Heart left ventricle (tissue), 16 donors: Measurements from ENCODE around the gene RASSF1. TPM values are rescaled to one million over a fixed set of nuclear protein-coding genes. Genes with fewer than 3 reads are reported as not detected.

Source experiments
- ATAC-seq, 4 donors: fragments of 200-7000 bp; cut with Tn5 transposase; one replicate each; pipeline ENCODE4 v1.9.1; 2020 to 2022; ENCODE audit warnings: moderate library complexity in 4 of 4, mild to moderate bottlenecking in 3 of 4, moderate number of reproducible peaks in 1 of 4
- DNase-seq, 5 donors: peaks; one replicate each; pipeline ENCODE4 v3.0.0-alpha.2; 2020
- H3K27ac ChIP-seq, 12 donors: fragments of 200-600 bp; sonication (generic) in 4 of 12; one replicate each; pipeline versions ENCODE4 v1.5.0 to v1.8.0; 2016 to 2022; ENCODE audit warnings: mild to moderate bottlenecking in 2 of 12
- H3K27me3 ChIP-seq, 9 donors: fragments of 200-600 bp; sonication (generic) in 2 of 9; one replicate each; pipeline versions ENCODE4 v1.5.1 to v1.8.0; 2016 to 2022; ENCODE audit warnings: mild to moderate bottlenecking in 3 of 9
- H3K36me3 ChIP-seq, 9 donors: fragments of 200-600 bp; sonication (generic) in 2 of 9; one replicate each; pipeline versions ENCODE4 v1.5.0 to v1.8.0; 2018 to 2022; ENCODE audit warnings: mild to moderate bottlenecking in 2 of 9
- H3K4me1 ChIP-seq, 12 donors: fragments of 200-600 bp; sonication (generic) in 4 of 12; one replicate each; pipeline versions ENCODE4 v1.5.0 to v1.8.0; 2016 to 2022; ENCODE audit warnings: mild to moderate bottlenecking in 3 of 12
- H3K4me3 ChIP-seq, 12 donors: fragments of 200-600 bp; sonication (generic) in 4 of 12; one replicate each; pipeline versions ENCODE4 v1.5.0 to v1.8.0; 2017 to 2022; ENCODE audit warnings: mild to moderate bottlenecking in 9 of 12, moderate library complexity in 4 of 12
- H3K9me3 ChIP-seq, 12 donors: fragments of 200-600 bp; sonication (generic) in 4 of 12; one replicate each; pipeline versions ENCODE4 v1.5.0 to v1.8.0; 2016 to 2022; ENCODE audit warnings: mild to moderate bottlenecking in 1 of 12
- CTCF ChIP-seq, 12 donors: fragments of 200-600 bp; sonication (generic) in 4 of 12; IDR thresholded peaks; one replicate each; pipeline versions ENCODE4 v1.5.0 to v1.8.0; 2018 to 2022; ENCODE audit warnings: antibody characterized with exemption in 12 of 12, mild to moderate bottlenecking in 5 of 12
- POLR2A ChIP-seq, 2 donors: fragments of 450-650 bp; IDR thresholded peaks; one replicate each; pipeline ENCODE4 v1.6.1; 2017; ENCODE audit warnings: antibody characterized with exemption in 2 of 2, mild to moderate bottlenecking in 2 of 2, moderate library complexity in 2 of 2
- WGBS, 4 donors: extraction: QIAGEN DNeasy Blood & Tissue Kit in 2 of 4; methylation state at CpG; one replicate each; pipeline versions ENCODE4 v1.1.5 to v1.1.7; 2013 to 2018; 5-methylcytosine and 5-hydroxymethylcytosine counted together
- intact Hi-C, 10 donors: fragments of 100-400 bp; cut with DNase I; formaldehyde crosslinking; loops; one replicate each; pipeline versions ENCODE4 v1.11.1 to v1.14.2; 2022
- polyA plus RNA-seq, 2 donors: library from polyadenylated mRNA; stranded (reverse); fragments of 200-250 nt; gene quantifications; one replicate each; pipeline ENCODE4 v1.2.3, GENCODE V29; 2013
- total RNA-seq, 9 donors: library from RNA; depleted of rRNA in 2 of 9; stranded (reverse); fragments of >200 nt in 2 of 9; fragmentation: NEBNext Ultra II Directional in 3 of 9; extraction: Animal tissue kit (Norgen Biotek cat#: 25700) in 3 of 9; gene quantifications; one replicate each; pipeline versions ENCODE4 v1.1.0 to v1.2.4, GENCODE V29; 2016 to 2023
- donor health status: ischemic (EF 13 %, LVEDD 7.1; RV severe dilation, severe dysfunction).
- donor health status: healthy with polysubstance abuse.
- donor health status: DM: no; HTN: yes; CAD: no.
- donor health status: DM: no; HTN: no; CAD: no.
- donor health status: ischemic (EF 25% LVEDD 6.9; RV normal size, moderate dysfunction).
- donor health status: ischemic (EF 25% LVEDD 5.7; RV mildly dilated, moderate dysfunction).
- donor health status: healthy.
- donor health status: DM: yes; HTN: yes; CAD: no.
- donor health status: ischemic (EF 35%, LVEDD 5.7; RV mildly dilated, moderate dysfunction).
- donor health status: nonischemic (EF 11% LVEDD 7.7; RV severe dilation, severe dysfunction).
- donor health status: DM: yes; HTN: yes; CAD: no.
- donor health status: PGD.
- donor health status: ischemic (EF 29% LVEDD 5.4; RV normal size, mild dysfunction).
- donor health status: nonischemic (EF 23%, LVEDD 6.1; RV moderate dilation, normal function).

RASSF1 gene
- total and polyA plus RNA-seq, 11 donors: 7.9 to 58.6 (median 14.2) TPM

- Histone ChIP-seq H3K4me3 (peak within 1 kb of the TSS; percentile 24 to 95 (median 84)), H3K4me1 (peaks cover 7 to 63% (median 40%) of the 10 kb centered on the region in 12 donors), H3K27me3 (no peaks in the 10 kb centered on the region), H3K36me3 (peaks cover 0 to 53% (median 40%) of the 10 kb centered on the region in 9 donors), H3K27ac (peak within 1 kb of the TSS; percentile 91 to 98 (median 95)), H3K9me3 (no peaks in the 10 kb centered on the region)
- peak; percentile 88 to 97 (median 96) for ATAC-seq
- WGBS, 4 donors: 0 to 1% (median 1%) methylated on average over 34 to 64 of the region's 64 CpGs
- peak in 2 of 12 donors; percentile 5 to 8 for TF ChIP-seq CTCF (IDR thresholded peaks at IDR 0.05)
- TF ChIP-seq POLR2A (IDR thresholded peaks at IDR 0.05): peak; percentile 58 to 86
- intact Hi-C loops: loop anchor here in 2 of 10 donors (5.0 to 10.0 kb wide), 3 partner anchors 262 to 1614 kb away; partner anchors contain the start of genes CISH (in 1 of the 2), MANF (in 1 of the 2) and PCBP4 (in 1 of the 2)
- peak; percentile 96 to 99 (median 98) for DNase-seq
These were observed 10.1 kb upstream of the RASSF1 start, which contains the start of the genes CYB561D2 and NPRL2 for GRCh38 chr3:50350527-50351322. Gene CYB561D2, plus strand, starts transcription at chr3:50350862. Its CDS starts 572 bp downstream, at chr3:50351434. Gene NPRL2, minus strand, starts transcription at chr3:50350775. Its CDS starts 123 bp downstream, at chr3:50350652.

GRCh38 chr3:50350213-50350526, 9.5 kb upstream of the RASSF1 start:
- Histone ChIP-seq H3K9me3 (no peaks in the 10 kb centered on the region), H3K4me1 (peaks cover 5 to 63% (median 41%) of the 10 kb centered on the region in 12 donors), H3K27ac (peak overlapping the region; percentile 91 to 98 (median 95)), H3K27me3 (no peaks in the 10 kb centered on the region), H3K36me3 (peaks cover 0 to 47% (median 35%) of the 10 kb centered on the region in 9 donors), H3K4me3 (peak overlapping the region; percentile 24 to 95 (median 84))
- ATAC-seq (no peak), DNase-seq (no peak)
- WGBS, 4 donors: 10 to 19% (median 14%) methylated on average over 7 of the region's 7 CpGs
- intact Hi-C loops: loop anchor here in 2 of 10 donors (5.0 to 10.0 kb wide), 3 partner anchors 262 to 1615 kb away; partner anchors contain the start of genes CISH (in 1 of the 2), MANF (in 1 of the 2) and PCBP4 (in 1 of the 2)
- TF ChIP-seq POLR2A (IDR thresholded peaks at IDR 0.05): no peak
- no peak for TF ChIP-seq CTCF (IDR thresholded peaks at IDR 0.05)

GRCh38 chr3:50347187-50347813, 6.7 kb upstream of the RASSF1 start:
- DNase-seq (peak; percentile 58 to 76 (median 73)), ATAC-seq (no peak)
- Histone ChIP-seq H3K9me3 (no peaks in the 10 kb centered on the region), H3K27ac (no peak overlapping the region), H3K27me3 (no peaks in the 10 kb centered on the region), H3K4me3 (no peak overlapping the region), H3K36me3 (peaks cover 0 to 18% (median 11%) of the 10 kb centered on the region in 9 donors), H3K4me1 (peaks cover 5 to 50% (median 37%) of the 10 kb centered on the region in 12 donors)
- no peak for TF ChIP-seq POLR2A (IDR thresholded peaks at IDR 0.05)
- TF ChIP-seq CTCF (IDR thresholded peaks at IDR 0.05): peak; percentile 46 to 74 (median 65)
- intact Hi-C loops: loop anchor here in 9 of 10 donors (1.0 to 10.0 kb wide), 5 partner anchors 85 to 1038 kb away; partner anchors contain the start of genes CISH (in 2 of the 9) and MANF (in 1 of the 9)
- 27 to 29% (median 28%) methylated on average over 14 of the region's 14 CpGs for WGBS, 4 donors
